ENCODE measurements around the gene NREP. TPM values are rescaled to one million over a fixed set of nuclear protein-coding genes. Genes with fewer than 3 reads are reported as not detected.
A peak's percentile ranks its signal among the peaks of the same experiment; 100 is the strongest.

NREP gene, protein sequence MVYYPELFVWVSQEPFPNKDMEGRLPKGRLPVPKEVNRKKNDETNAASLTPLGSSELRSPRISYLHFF
- 1,000 to 10,000 TPM in 3 of 5 donors, 100 to 1,000 TPM in 2; 900 to 1,356 (median 1,198) TPM for polyA plus RNA-seq (ENCODE audit: insufficient read depth in 1 of 5, insufficient read length in 5 of 5, low replicate concordance in 1 of 5)
- long read RNA-seq, donor 1, transcript NREP-201 (4 exons, 2,013 nt) = major isoform, 365 of 603 reads
- long read RNA-seq, donor 1, transcript NREP-214 (3 exons, 577 nt) = minor isoform, 61 of 603 reads
- long read RNA-seq, donor 1, transcript NREP-202 (5 exons, 2,581 nt) = minor isoform, 76 of 603 reads
- long read RNA-seq, donor 1, transcript NREP-206 (3 exons, 2,304 nt) = minor isoform, 22 of 603 reads
- long read RNA-seq, donor 1, partial matches to known transcripts = 40 of 603 reads
- long read RNA-seq, donor 1, other reads (novel, unspliced or antisense) = 6 of 603 reads
- long read RNA-seq, donor 2, transcript NREP-204 (5 exons, 704 nt) = minor isoform, 10 of 324 reads
- long read RNA-seq, donor 2, transcript NREP-201 (4 exons, 2,013 nt) = major isoform, 202 of 324 reads
- long read RNA-seq, donor 2, transcript NREP-202 (5 exons, 2,581 nt) = minor isoform, 61 of 324 reads
- long read RNA-seq, donor 2, transcript NREP-214 (3 exons, 577 nt) = minor isoform, 27 of 324 reads
- long read RNA-seq, donor 2, partial matches to known transcripts = 8 of 324 reads
- long read RNA-seq, donor 2, other reads (novel, unspliced or antisense) = 0 of 324 reads
- long read RNA-seq, donor 3, transcript NREP-202 (5 exons, 2,581 nt) = minor isoform, 64 of 451 reads
- long read RNA-seq, donor 3, transcript NREP-201 (4 exons, 2,013 nt) = major isoform, 229 of 451 reads
- long read RNA-seq, donor 3, transcript NREP-214 (3 exons, 577 nt) = minor isoform, 33 of 451 reads
- long read RNA-seq, donor 3, transcript NREP-204 (5 exons, 704 nt) = minor isoform, 18 of 451 reads
- long read RNA-seq, donor 3, partial matches to known transcripts = 72 of 451 reads
- long read RNA-seq, donor 3, other reads (novel, unspliced or antisense) = 0 of 451 reads
- long read RNA-seq, donor 4, transcript NREP-202 (5 exons, 2,581 nt) = minor isoform, 43 of 284 reads
- long read RNA-seq, donor 4, transcript NREP-204 (5 exons, 704 nt) = minor isoform, 11 of 284 reads
- long read RNA-seq, donor 4, transcript NREP-214 (3 exons, 577 nt) = minor isoform, 31 of 284 reads
- long read RNA-seq, donor 4, transcript NREP-201 (4 exons, 2,013 nt) = major isoform, 151 of 284 reads
- long read RNA-seq, donor 4, partial matches to known transcripts = 29 of 284 reads
- long read RNA-seq, donor 4, other reads (novel, unspliced or antisense) = 0 of 284 reads
- long read RNA-seq, donor 5, transcript NREP-204 (5 exons, 704 nt) = minor isoform, 27 of 541 reads
- long read RNA-seq, donor 5, transcript NREP-201 (4 exons, 2,013 nt) = major isoform, 321 of 541 reads
- long read RNA-seq, donor 5, transcript NREP-202 (5 exons, 2,581 nt) = minor isoform, 75 of 541 reads
- long read RNA-seq, donor 5, transcript NREP-214 (3 exons, 577 nt) = minor isoform, 44 of 541 reads
- long read RNA-seq, donor 5, partial matches to known transcripts = 35 of 541 reads
- long read RNA-seq, donor 5, other reads (novel, unspliced or antisense) = 0 of 541 reads
- long read RNA-seq, donor 6, transcript NREP-214 (3 exons, 577 nt) = minor isoform, 50 of 463 reads
- long read RNA-seq, donor 6, transcript NREP-201 (4 exons, 2,013 nt) = major isoform, 251 of 463 reads
- long read RNA-seq, donor 6, transcript NREP-202 (5 exons, 2,581 nt) = minor isoform, 76 of 463 reads
- long read RNA-seq, donor 6, transcript NREP-204 (5 exons, 704 nt) = minor isoform, 17 of 463 reads
- long read RNA-seq, donor 6, partial matches to known transcripts = 30 of 463 reads
- long read RNA-seq, donor 6, other reads (novel, unspliced or antisense) = 5 of 463 reads
- long read RNA-seq, donor 7, transcript NREP-214 (3 exons, 577 nt) = minor isoform, 23 of 254 reads
- long read RNA-seq, donor 7, transcript NREP-204 (5 exons, 704 nt) = minor isoform, 15 of 254 reads
- long read RNA-seq, donor 7, transcript NREP-201 (4 exons, 2,013 nt) = major isoform, 123 of 254 reads
- long read RNA-seq, donor 7, transcript NREP-202 (5 exons, 2,581 nt) = minor isoform, 55 of 254 reads
- long read RNA-seq, donor 7, partial matches to known transcripts = 11 of 254 reads
- long read RNA-seq, donor 7, other reads (novel, unspliced or antisense) = 0 of 254 reads
- long read RNA-seq, donor 8, transcript NREP-202 (5 exons, 2,581 nt) = minor isoform, 30 of 206 reads
- long read RNA-seq, donor 8, transcript NREP-206 (3 exons, 2,304 nt) = minor isoform, 14 of 206 reads
- long read RNA-seq, donor 8, transcript NREP-214 (3 exons, 577 nt) = minor isoform, 21 of 206 reads
- long read RNA-seq, donor 8, transcript NREP-201 (4 exons, 2,013 nt) = major isoform, 116 of 206 reads
- long read RNA-seq, donor 8, partial matches to known transcripts = 6 of 206 reads
- long read RNA-seq, donor 8, other reads (novel, unspliced or antisense) = 5 of 206 reads

DNA sequence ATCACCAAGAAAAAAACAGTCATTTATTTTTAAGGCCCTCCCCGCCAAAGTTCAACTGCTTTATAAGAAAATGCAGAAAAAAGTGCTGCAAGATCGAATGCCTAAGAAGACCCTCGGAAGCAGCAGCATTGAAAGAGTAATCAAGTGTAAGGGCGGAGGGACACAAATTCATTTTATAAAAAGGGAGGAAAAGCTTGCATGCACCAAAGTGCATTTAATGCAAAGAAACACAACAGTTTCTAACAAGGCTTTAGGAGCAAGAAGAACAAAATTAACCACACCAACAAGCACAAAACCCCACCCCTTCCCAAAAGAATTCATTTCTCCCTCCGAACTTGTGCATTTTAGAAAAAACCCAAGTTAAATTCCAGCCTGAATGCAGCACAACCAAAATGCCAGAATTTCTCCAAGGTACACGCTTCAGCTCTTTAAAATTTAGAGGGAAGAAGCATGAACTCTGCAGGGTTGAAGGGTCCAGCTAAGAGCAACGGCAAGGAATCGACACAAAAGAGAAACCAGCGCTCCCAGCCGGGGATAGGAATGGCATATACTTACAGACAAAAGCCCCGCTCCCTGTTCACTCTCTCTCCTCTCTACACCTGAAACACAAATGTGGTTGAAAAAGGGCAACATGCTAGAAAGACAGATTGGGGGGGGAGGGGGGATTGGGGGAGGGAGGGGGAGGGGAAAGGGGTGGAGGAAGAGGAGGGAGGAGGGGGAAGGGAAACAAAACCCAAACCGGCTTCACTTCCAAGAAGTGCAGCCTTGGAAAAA lies at the start of gene NREP:
Gene NREP (minus strand): TSS at position 614 of the 774 bp plus-strand sequence. CDS start 1,422 bp downstream, outside the sequence.
- DNase-seq = no peak

DNA sequence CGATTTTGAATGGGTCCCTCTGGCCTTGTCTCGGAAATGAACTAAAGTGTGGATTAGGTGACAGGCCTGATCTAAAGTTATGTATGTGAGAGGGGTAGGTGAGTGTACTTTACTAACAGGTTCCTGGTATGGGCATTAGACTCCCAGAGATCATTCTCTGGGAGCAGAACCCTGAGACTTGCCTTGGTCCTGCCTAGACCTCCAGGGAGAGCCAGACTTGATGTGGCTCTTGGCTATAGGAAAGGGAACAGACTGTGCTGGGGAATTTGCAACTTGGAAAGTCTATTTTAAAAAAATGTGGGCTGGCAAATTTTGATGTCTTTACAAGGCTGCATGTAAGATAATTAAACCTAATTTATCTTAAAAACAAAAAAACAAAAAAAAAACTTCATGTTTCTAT lies 49.8 kb upstream of the NREP start:
- no peak for DNase-seq

DNA sequence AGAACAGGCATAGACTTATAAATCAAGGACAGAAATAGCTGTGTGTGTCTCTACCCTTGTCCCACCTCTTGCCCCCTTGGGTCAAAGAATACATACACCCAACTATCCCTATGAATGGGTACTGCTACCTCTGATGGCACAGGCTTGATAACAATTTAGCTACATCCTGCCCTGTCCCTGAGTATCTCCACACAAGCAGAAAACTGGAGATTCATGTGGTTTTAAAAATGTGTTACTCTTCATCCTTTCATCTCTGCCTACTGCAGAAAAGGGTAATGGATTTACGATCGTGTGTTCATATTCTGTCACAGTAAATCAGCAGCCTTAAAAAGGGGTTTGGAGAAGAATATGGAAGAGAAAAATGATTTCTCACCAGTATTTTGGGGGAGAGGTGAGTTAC lies 49.2 kb upstream of the NREP start:
- DNase-seq = no peak

- DNase-seq = no peak
Measured at GRCh38 chr5:111805071-111805470, 48.1 kb upstream of the NREP start.

GRCh38 chr5:111800351-111800750 lies 43.4 kb upstream of the NREP start:
- no peak for DNase-seq

DNA sequence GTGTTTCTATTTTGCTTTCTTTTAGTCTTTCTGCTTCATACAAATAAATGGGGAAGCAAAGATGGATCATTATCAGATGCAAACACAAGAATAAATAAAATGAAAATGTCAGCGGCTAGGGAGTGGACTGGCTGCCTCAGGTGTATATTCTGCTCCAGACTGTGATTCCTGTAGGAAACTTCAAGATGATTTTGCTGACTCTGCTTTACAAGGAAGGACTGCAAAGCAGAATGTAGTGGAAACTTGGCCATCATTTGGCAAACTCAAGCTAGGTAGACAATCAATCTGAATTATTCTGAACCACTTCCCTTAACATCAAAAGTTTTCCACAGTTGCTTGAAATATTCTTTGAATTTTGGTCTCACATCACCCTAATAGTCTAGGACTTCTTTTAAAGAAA lies 38.1 kb upstream of the NREP start:
- DNase-seq = no peak

- DNase-seq = no peak
Measured at GRCh38 chr5:111792471-111793058, 35.6 kb upstream of the NREP start.

- DNase-seq = no peak
Measured at GRCh38 chr5:111790295-111790694, 33.3 kb upstream of the NREP start.

DNA sequence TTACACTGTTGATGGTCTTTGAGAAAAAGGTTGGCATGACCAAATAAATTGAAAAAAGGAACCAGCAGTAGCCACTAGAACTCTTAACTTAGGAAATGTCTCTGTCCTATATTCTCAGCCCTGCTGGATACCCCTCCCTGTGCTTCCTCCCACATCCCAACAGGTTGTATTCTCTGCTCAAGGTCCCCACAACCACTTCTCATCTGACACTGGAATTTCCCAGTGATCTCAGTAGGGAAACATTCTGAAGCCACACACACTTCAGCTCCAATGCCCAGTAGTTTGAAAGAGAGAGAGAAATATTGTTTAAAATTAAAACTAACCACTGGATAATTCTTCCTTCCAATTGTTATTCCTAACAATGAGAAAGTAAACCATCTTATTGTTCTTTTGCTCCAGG lies 30.0 kb upstream of the NREP start:
- no peak for DNase-seq

GRCh38 chr5:111784491-111785181 lies 27.6 kb upstream of the NREP start:
- no peak for DNase-seq

DNA sequence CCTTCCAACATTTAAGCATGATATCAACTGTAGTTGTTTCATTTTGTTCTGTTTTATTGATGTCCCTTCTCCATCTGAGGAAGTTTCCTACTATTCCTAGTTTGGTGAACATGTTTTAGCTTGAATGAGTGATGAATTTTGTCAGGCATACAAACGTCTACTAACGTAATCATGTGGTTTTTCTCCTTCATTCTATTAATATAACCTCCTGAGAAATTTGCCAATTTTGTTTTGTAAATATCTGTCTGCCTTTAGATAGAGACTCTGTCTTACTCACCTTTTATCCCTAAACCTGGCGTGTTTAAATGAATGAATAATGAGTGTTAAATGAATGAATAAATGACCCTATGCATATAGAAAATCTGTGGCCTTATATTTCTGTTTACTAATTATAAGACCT lies 26.5 kb upstream of the NREP start:
- no peak for DNase-seq

GRCh38 chr5:111782216-111782615 lies 25.2 kb upstream of the NREP start:
- DNase-seq = no peak

- DNase-seq = no peak
Measured at GRCh38 chr5:111781200-111781599, 24.2 kb upstream of the NREP start.

DNA sequence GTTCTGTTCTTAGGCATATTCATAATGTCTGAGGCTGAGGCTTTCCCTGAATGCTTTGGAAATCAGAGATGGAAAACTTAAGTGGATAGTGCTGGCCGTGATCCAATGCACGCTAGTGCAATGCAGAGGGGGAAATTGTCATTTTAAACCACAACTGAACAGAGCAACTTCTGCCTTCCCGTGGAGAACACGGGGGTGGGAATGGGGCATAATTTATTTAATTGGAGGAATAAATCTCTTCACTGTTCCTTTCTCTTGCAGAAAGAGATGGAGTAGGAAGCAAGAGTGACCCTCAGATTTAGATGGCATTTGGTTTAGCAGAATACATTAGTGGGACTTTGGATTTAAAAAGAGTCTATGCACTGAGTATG lies 22.9 kb upstream of the NREP start:
- DNase-seq = peak in 1 of 2 donors; percentile 45

- DNase-seq = no peak
Measured at GRCh38 chr5:111779260-111779921, 22.4 kb upstream of the NREP start.

- DNase-seq = no peak
Measured at GRCh38 chr5:111776913-111777781, 20.2 kb upstream of the NREP start.
